ENCODE measurements around the gene MRAS.

DNA sequence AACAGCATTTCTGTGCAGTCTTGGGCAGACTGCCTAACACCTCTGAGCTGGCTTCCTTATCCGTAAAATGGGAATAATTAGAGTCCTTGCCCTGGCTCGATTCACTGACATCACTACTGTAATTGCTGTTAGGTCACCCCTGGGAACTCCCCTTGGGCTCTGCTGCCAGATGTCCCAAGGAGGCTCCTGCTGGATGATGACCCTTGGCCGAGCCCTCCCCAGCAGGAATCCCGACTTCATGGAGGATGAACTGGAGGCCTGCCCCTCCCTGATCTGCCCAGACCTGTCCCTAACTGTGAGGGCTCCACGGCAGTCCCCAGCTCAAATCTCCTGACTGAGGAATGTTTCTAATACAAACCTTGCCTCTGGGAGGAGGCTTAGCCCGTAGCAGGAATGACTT lies 104.1 kb downstream of the MRAS start:
- TF ChIP-seq, protein P1, sequence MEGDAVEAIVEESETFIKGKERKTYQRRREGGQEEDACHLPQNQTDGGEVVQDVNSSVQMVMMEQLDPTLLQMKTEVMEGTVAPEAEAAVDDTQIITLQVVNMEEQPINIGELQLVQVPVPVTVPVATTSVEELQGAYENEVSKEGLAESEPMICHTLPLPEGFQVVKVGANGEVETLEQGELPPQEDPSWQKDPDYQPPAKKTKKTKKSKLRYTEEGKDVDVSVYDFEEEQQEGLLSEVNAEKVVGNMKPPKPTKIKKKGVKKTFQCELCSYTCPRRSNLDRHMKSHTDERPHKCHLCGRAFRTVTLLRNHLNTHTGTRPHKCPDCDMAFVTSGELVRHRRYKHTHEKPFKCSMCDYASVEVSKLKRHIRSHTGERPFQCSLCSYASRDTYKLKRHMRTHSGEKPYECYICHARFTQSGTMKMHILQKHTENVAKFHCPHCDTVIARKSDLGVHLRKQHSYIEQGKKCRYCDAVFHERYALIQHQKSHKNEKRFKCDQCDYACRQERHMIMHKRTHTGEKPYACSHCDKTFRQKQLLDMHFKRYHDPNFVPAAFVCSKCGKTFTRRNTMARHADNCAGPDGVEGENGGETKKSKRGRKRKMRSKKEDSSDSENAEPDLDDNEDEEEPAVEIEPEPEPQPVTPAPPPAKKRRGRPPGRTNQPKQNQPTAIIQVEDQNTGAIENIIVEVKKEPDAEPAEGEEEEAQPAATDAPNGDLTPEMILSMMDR (IDR thresholded peaks at IDR 0.05) = no peak
- no peak for TF ChIP-seq EZH2phosphoT487 (IDR thresholded peaks at IDR 0.05; ENCODE audit: borderline replicate concordance, low read depth)
- TF ChIP-seq, protein P2, sequence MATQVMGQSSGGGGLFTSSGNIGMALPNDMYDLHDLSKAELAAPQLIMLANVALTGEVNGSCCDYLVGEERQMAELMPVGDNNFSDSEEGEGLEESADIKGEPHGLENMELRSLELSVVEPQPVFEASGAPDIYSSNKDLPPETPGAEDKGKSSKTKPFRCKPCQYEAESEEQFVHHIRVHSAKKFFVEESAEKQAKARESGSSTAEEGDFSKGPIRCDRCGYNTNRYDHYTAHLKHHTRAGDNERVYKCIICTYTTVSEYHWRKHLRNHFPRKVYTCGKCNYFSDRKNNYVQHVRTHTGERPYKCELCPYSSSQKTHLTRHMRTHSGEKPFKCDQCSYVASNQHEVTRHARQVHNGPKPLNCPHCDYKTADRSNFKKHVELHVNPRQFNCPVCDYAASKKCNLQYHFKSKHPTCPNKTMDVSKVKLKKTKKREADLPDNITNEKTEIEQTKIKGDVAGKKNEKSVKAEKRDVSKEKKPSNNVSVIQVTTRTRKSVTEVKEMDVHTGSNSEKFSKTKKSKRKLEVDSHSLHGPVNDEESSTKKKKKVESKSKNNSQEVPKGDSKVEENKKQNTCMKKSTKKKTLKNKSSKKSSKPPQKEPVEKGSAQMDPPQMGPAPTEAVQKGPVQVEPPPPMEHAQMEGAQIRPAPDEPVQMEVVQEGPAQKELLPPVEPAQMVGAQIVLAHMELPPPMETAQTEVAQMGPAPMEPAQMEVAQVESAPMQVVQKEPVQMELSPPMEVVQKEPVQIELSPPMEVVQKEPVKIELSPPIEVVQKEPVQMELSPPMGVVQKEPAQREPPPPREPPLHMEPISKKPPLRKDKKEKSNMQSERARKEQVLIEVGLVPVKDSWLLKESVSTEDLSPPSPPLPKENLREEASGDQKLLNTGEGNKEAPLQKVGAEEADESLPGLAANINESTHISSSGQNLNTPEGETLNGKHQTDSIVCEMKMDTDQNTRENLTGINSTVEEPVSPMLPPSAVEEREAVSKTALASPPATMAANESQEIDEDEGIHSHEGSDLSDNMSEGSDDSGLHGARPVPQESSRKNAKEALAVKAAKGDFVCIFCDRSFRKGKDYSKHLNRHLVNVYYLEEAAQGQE (IDR thresholded peaks at IDR 0.05; ENCODE audit: low read depth, low read length) = no peak
- TF ChIP-seq, protein P3, sequence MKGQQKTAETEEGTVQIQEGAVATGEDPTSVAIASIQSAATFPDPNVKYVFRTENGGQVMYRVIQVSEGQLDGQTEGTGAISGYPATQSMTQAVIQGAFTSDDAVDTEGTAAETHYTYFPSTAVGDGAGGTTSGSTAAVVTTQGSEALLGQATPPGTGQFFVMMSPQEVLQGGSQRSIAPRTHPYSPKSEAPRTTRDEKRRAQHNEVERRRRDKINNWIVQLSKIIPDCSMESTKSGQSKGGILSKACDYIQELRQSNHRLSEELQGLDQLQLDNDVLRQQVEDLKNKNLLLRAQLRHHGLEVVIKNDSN (IDR thresholded peaks at IDR 0.05; ENCODE audit: borderline replicate concordance, low read depth) = no peak
- no peak for TF ChIP-seq SMC3 (IDR thresholded peaks at IDR 0.05; ENCODE audit: low read depth, low read length)
- TF ChIP-seq GABPA (IDR thresholded peaks at IDR 0.05; ENCODE audit: low read depth) = no peak
- no peak for TF ChIP-seq MXI1 (IDR thresholded peaks at IDR 0.05; ENCODE audit: low read depth, low read length)
- TF ChIP-seq, protein P4, sequence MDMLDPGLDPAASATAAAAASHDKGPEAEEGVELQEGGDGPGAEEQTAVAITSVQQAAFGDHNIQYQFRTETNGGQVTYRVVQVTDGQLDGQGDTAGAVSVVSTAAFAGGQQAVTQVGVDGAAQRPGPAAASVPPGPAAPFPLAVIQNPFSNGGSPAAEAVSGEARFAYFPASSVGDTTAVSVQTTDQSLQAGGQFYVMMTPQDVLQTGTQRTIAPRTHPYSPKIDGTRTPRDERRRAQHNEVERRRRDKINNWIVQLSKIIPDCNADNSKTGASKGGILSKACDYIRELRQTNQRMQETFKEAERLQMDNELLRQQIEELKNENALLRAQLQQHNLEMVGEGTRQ (IDR thresholded peaks at IDR 0.05; ENCODE audit: borderline replicate concordance, low read depth, low read length) = no peak

Data from SK-N-SH (cell line).